HepG2 (cell line): ENCODE data around the gene TTLL4. TPM values are rescaled to one million over a fixed set of nuclear protein-coding genes. Genes with fewer than 3 reads are reported as not detected.

Source experiments
- JDP2 ChIP-seq: sonication (generic); formaldehyde crosslinking; IDR thresholded peaks from 2 replicates; pipeline ENCODE4 v1.8.1; 2022; ENCODE audit warnings: missing genetic modification reagents, borderline replicate concordance
- MBD4 ChIP-seq: IDR thresholded peaks from 2 replicates; pipeline ENCODE4 v1.6.1; 2012; ENCODE audit warnings: low read length, inconsistent platforms, borderline replicate concordance
- MED13 ChIP-seq: sonication (generic); formaldehyde crosslinking; IDR thresholded peaks from 2 replicates; pipeline ENCODE4 v1.5.0; 2020; ENCODE audit warnings: missing genetic modification reagents
- SRSF4 ChIP-seq: fragments of 200-400 bp; formaldehyde crosslinking; IDR thresholded peaks from one replicate; pipeline ENCODE4 v1.6.1; 2018; ENCODE audit warnings: mild to moderate bottlenecking, low read depth, low read length, moderate library complexity; ENCODE audit not compliant: poor library complexity, severe bottlenecking
- YEATS2 ChIP-seq: sonication (generic); formaldehyde crosslinking; IDR thresholded peaks from 2 replicates; pipeline ENCODE4 v1.4.0; 2020; ENCODE audit warnings: missing genetic modification reagents, borderline replicate concordance
- ZNF251 ChIP-seq: sonication (generic); formaldehyde crosslinking; IDR thresholded peaks from 2 replicates; pipeline ENCODE4 v1.9.0; 2021; ENCODE audit warnings: mild to moderate bottlenecking, missing genetic modification reagents
- ZNF264 ChIP-seq: sonication (generic); formaldehyde crosslinking; IDR thresholded peaks from 2 replicates; pipeline ENCODE4 v1.4.0; 2020; ENCODE audit warnings: missing genetic modification reagents
- ZNF329 ChIP-seq: sonication (generic); formaldehyde crosslinking; IDR thresholded peaks from 2 replicates; pipeline ENCODE4 v1.9.0; 2021; ENCODE audit warnings: low read depth, mild to moderate bottlenecking, missing genetic modification reagents
- ZNF354B ChIP-seq: sonication (generic); formaldehyde crosslinking; IDR thresholded peaks from 2 replicates; pipeline ENCODE4 v1.8.0; 2022; ENCODE audit warnings: mild to moderate bottlenecking, missing genetic modification reagents
- polyA plus RNA-seq, 8 experiments: library from polyadenylated mRNA; depleted of rRNA in 3 of 8; stranded (reverse) in 7 of 8; unstranded in 1 of 8; fragments of >200 nt; fragmentation: Illumina TruSeq in 4 of 8; extraction: Trizol in 4 of 8; gene quantifications; 2 replicates each; pipeline versions ENCODE4 v1.2.1 to v1.2.3, GENCODE V29; 2011 to 2016; ENCODE audit warnings: low read depth in 4 of 8, missing spikeins in 1 of 8, mixed read lengths in 1 of 8; ENCODE audit not compliant: insufficient read depth in 1 of 8
- total RNA-seq, 5 experiments: library from RNA; depleted of rRNA; stranded (reverse); fragments of >200 nt; fragmentation: Illumina TruSeq; extraction: Trizol; gene quantifications; 2 replicates each; pipeline ENCODE4 v1.2.3, GENCODE V29; 2016; ENCODE audit warnings: low read depth in 1 of 5
- TF ChIP-seq, protein P1 (sequence below): sonication (generic); formaldehyde crosslinking; IDR thresholded peaks from 2 replicates; pipeline ENCODE4 v1.4.0; 2020; ENCODE audit warnings: mild to moderate bottlenecking, missing genetic modification reagents
- TF ChIP-seq, protein P2 (sequence below): sonication (generic); formaldehyde crosslinking; IDR thresholded peaks from 2 replicates; pipeline ENCODE4 v1.5.1; 2020; ENCODE audit warnings: missing genetic modification reagents, mild to moderate bottlenecking, borderline replicate concordance
- TF ChIP-seq, protein P3 (sequence below): sonication (generic); IDR thresholded peaks from 2 replicates; pipeline ENCODE4 v1.6.1; 2016; ENCODE audit warnings: low read depth, borderline replicate concordance
- TF ChIP-seq, protein P4 (sequence below): sonication (generic); formaldehyde crosslinking; IDR thresholded peaks from 2 replicates; pipeline ENCODE4 v1.5.0; 2020; ENCODE audit warnings: mild to moderate bottlenecking, missing genetic modification reagents

Gene TTLL4
- total and polyA plus RNA-seq, 2 of the 13 experiments (the other 11 are each of a cell fraction or from before 2014, with no cell fraction given) = 77.5 to 84.6 TPM

DNA sequence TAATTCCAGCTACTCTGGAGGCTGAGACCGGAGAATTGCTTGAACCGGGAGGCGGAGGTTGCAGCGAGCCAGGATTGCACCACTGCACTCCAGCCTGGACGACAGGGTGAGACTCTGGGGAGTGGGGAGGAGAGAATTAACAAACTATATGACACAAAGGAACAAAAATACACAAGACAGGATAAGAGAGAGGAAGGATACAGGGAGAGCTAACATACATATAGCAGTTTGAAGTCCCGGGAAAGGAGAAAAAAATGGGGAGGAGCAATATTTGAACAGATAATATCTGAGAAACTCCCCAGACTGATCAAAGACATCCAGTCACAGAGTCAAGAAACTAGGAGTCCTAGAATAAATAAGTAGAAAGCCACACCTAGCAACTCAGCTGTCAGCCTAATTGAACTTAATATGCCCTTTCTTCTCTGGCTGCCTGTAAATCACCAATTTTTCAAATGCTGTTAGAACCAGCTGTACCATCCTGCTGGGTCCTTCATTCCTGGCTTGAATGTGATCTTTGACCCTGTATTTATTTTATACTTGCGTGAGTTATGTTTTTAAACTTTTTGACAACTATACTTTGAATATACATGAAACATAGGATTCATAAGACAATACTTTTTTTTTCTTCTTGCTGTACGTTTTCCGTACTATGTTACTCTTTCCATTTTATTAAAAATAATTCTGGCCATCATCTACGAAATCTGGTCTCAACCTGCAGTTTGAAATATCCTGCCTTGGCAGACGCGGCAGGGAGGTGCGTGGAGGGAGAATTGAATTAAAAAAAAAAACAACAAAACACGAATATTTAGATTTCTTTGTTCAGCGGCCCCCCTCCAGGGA lies 70.4 kb downstream of the TTLL4 start (continued):
- TF ChIP-seq, protein P1, sequence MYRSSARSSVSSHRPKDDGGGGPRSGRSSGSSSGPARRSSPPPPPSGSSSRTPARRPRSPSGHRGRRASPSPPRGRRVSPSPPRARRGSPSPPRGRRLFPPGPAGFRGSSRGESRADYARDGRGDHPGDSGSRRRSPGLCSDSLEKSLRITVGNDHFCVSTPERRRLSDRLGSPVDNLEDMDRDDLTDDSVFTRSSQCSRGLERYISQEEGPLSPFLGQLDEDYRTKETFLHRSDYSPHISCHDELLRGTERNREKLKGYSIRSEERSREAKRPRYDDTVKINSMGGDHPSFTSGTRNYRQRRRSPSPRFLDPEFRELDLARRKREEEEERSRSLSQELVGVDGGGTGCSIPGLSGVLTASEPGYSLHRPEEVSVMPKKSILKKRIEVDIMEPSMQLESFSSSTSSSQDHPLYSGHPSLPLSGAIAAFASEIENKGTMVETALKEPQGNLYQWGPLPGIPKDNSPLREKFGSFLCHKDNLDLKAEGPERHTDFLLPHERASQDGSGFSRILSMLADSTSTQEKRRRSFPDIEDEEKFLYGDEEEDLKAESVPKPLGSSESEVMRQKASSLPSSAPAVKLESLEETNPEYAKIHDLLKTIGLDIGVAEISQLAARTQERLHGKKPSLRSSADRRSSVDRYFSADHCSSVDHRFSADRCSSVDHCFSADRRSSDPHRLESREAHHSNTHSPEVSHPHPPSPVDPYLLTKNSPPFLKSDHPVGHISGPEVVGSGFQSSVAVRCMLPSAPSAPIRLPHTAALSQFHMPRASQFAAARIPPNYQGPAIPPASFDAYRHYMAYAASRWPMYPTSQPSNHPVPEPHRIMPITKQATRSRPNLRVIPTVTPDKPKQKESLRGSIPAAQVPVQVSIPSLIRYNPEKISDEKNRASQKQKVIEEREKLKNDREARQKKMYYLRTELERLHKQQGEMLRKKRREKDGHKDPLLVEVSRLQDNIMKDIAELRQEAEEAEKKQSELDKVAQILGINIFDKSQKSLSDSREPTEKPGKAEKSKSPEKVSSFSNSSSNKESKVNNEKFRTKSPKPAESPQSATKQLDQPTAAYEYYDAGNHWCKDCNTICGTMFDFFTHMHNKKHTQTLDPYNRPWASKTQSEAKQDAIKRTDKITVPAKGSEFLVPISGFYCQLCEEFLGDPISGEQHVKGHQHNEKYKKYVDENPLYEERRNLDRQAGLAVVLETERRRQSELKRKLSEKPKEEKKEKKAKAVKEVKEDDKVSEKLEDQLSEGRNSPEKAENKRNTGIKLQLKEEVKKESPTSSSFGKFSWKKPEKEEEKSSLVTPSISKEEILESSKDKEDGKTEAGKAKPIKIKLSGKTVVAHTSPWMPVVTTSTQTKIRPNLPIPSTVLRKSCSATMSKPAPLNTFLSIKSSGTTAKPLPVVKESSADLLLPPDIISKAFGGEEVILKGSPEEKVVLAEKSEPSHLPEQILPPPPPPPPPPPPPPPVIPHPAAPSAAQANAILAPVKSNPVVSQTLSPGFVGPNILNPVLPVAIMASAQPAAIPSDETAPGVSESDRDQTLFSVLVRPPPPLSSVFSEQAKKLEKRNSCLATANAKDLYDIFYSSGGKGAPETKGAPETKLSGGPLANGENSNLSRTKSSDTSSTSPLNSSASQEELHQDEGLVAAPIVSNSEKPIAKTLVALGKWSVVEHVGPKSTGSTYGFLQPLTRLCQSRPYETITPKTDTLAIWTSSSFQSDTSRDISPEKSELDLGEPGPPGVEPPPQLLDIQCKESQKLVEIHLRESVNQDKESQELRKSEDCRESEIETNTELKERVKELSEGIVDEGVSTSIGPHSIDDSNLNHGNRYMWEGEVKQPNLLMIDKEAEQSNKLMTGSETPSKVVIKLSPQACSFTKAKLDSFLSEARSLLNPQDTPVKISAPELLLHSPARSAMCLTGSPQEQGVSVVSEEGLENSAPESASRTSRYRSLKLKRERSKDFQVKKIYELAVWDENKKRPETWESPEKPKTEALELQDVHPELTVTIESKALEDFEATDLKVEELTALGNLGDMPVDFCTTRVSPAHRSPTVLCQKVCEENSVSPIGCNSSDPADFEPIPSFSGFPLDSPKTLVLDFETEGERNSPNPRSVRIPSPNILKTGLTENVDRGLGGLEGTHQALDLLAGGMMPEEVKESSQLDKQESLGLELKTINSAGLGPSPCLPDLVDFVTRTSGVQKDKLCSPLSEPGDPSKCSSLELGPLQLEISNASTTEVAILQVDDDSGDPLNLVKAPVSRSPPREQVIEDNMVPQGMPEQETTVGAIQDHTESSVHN (CRISPR knock-in tag) = no peak
- 0 out of 2 replicates have a peak, but pooled peaks have one; percentile 17 for TF ChIP-seq ZNF264 (CRISPR knock-in tag)
- no peak for TF ChIP-seq ZNF329 (CRISPR knock-in tag)
- TF ChIP-seq, protein P2, sequence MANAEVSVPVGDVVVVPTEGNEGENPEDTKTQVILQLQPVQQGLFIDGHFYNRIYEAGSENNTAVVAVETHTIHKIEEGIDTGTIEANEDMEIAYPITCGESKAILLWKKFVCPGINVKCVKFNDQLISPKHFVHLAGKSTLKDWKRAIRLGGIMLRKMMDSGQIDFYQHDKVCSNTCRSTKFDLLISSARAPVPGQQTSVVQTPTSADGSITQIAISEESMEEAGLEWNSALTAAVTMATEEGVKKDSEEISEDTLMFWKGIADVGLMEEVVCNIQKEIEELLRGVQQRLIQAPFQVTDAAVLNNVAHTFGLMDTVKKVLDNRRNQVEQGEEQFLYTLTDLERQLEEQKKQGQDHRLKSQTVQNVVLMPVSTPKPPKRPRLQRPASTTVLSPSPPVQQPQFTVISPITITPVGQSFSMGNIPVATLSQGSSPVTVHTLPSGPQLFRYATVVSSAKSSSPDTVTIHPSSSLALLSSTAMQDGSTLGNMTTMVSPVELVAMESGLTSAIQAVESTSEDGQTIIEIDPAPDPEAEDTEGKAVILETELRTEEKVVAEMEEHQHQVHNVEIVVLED = no peak
- TF ChIP-seq, protein P3, sequence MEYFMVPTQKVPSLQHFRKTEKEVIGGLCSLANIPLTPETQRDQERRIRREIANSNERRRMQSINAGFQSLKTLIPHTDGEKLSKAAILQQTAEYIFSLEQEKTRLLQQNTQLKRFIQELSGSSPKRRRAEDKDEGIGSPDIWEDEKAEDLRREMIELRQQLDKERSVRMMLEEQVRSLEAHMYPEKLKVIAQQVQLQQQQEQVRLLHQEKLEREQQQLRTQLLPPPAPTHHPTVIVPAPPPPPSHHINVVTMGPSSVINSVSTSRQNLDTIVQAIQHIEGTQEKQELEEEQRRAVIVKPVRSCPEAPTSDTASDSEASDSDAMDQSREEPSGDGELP = peak; percentile 77
- TF ChIP-seq ZNF354B (CRISPR knock-in tag) = no peak
- TF ChIP-seq, protein P4, sequence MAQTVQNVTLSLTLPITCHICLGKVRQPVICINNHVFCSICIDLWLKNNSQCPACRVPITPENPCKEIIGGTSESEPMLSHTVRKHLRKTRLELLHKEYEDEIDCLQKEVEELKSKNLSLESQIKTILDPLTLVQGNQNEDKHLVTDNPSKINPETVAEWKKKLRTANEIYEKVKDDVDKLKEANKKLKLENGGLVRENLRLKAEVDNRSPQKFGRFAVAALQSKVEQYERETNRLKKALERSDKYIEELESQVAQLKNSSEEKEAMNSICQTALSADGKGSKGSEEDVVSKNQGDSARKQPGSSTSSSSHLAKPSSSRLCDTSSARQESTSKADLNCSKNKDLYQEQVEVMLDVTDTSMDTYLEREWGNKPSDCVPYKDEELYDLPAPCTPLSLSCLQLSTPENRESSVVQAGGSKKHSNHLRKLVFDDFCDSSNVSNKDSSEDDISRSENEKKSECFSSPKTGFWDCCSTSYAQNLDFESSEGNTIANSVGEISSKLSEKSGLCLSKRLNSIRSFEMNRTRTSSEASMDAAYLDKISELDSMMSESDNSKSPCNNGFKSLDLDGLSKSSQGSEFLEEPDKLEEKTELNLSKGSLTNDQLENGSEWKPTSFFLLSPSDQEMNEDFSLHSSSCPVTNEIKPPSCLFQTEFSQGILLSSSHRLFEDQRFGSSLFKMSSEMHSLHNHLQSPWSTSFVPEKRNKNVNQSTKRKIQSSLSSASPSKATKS = 0 out of 2 replicates have a peak, but pooled peaks have one; percentile 89
- TF ChIP-seq MED13 = 0 out of 2 replicates have a peak, but pooled peaks have one; percentile 8
- TF ChIP-seq MBD4 = 0 out of 2 replicates have a peak, but pooled peaks have one; percentile 58
- TF ChIP-seq JDP2 = no peak
- TF ChIP-seq ZNF251 (CRISPR knock-in tag) = no peak
- no peak for TF ChIP-seq YEATS2 (CRISPR knock-in tag)
- no peak for TF ChIP-seq SRSF4
